ENCODE measurements around the gene KLRK1.
"Not testable (repeated sequence)": the region's sequence is repeated elsewhere in the genome, so short reads cannot be mapped to it uniquely, and the experiment has no call there.

KLRK1 gene

GRCh38 chr12:10358969-10359368, 30.9 kb downstream of the KLRK1 start:
- TF ChIP-seq ZNF274 (IDR thresholded peaks at IDR 0.05; ENCODE audit: low read depth, low read length): no peak
- no peak overlapping the region for H3K4me3 ChIP-seq (ENCODE audit: low read length)

- H3K4me3 ChIP-seq (ENCODE audit: low read length): no peak overlapping the region
- TF ChIP-seq ZNF274 (IDR thresholded peaks at IDR 0.05; ENCODE audit: low read depth, low read length): no peak
Observed at GRCh38 chr12:10358131-10358530, 31.7 kb downstream of the KLRK1 start.

DNA sequence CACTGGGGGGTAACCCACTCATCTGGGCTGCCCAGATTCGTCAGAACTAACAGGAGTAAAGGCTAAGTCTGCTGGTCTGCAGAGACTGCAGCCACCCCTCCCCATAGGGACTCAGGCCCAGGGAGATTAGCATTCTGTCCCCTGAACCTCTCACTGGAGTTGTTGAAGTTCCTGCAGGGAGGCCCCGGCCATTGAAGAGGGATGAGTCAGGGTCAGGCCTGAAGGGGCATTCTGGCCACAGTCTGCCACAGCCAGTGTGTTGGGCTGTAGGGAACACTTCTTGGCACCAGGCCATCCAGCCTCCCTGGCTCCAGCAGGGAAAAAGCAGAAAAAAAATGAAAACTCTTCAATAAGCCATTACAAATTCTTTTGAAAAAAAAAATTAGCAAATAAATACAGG, 35.3 kb downstream of the KLRK1 start:
- TF ChIP-seq ZNF274 (IDR thresholded peaks at IDR 0.05; ENCODE audit: low read depth, low read length): no peak
- H3K4me3 ChIP-seq (ENCODE audit: low read length): no peak overlapping the region

GRCh38 chr12:10354071-10354470, 35.8 kb downstream of the KLRK1 start:
- no peak for TF ChIP-seq ZNF274 (IDR thresholded peaks at IDR 0.05; ENCODE audit: low read depth, low read length)
- H3K4me3 ChIP-seq (ENCODE audit: low read length): no peak overlapping the region

DNA sequence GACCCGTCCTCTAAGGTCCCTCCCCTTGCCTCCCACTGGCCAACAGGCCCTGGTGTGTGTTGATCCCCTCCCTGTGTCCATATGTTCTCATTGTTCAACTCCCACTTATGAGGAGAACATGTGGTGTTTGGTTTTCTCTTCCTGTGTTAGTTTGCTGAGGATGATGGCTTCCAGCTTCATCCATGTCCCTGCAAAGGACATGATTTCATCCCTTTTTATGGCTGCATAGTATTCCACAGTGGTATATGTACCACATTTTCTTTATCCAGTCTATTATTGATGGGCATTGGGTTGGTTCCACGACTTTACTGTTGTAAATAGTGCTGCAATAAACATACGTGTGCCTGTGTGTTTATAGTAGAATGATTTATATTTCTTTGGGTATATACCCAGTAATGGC, 38.4 kb downstream of the KLRK1 start:
- not testable (repeated sequence) for H3K4me3 ChIP-seq (ENCODE audit: low read length)

GRCh38 chr12:10341892-10342509, 47.8 kb downstream of the KLRK1 start:
- H3K4me3 ChIP-seq (ENCODE audit: low read length): no peak overlapping the region
- no peak for TF ChIP-seq ZNF274 (IDR thresholded peaks at IDR 0.05; ENCODE audit: low read depth, low read length)

GRCh38 chr12:10340946-10341345, 48.9 kb downstream of the KLRK1 start:
- not testable (repeated sequence) for H3K4me3 ChIP-seq (ENCODE audit: low read length)

GRCh38 chr12:10339053-10339840, 50.6 kb downstream of the KLRK1 start:
- no peak for TF ChIP-seq ZNF274 (IDR thresholded peaks at IDR 0.05; ENCODE audit: low read depth, low read length)
- no peak overlapping the region for H3K4me3 ChIP-seq (ENCODE audit: low read length)

DNA sequence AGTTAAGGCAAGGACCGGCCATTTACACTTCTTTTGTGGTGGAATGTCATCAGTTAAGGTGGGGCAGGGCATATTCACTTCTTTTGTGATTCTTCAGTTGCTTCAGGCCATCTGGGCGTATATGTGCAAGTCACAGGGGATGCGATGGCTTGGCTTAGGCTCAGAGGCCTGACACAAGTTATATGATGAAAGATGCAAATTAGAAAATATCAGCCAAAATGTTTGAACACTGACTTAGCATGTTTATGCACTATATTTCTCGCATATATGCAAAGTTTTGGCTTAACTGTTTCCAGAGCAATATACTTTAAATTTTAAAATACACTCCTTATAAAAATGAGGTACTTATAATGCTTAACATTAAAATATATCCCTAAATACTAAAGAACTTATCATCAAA, 51.4 kb downstream of the KLRK1 start:
- not testable (repeated sequence) for H3K4me3 ChIP-seq (ENCODE audit: low read length)

- H3K4me3 ChIP-seq (ENCODE audit: low read length): not testable (repeated sequence)
Observed at GRCh38 chr12:10336196-10336595, 53.6 kb downstream of the KLRK1 start.

GRCh38 chr12:10331642-10332239, 58.1 kb downstream of the KLRK1 start:
- no peak for TF ChIP-seq ZNF274 (IDR thresholded peaks at IDR 0.05; ENCODE audit: low read depth, low read length)
- no peak overlapping the region for H3K4me3 ChIP-seq (ENCODE audit: low read length)

DNA sequence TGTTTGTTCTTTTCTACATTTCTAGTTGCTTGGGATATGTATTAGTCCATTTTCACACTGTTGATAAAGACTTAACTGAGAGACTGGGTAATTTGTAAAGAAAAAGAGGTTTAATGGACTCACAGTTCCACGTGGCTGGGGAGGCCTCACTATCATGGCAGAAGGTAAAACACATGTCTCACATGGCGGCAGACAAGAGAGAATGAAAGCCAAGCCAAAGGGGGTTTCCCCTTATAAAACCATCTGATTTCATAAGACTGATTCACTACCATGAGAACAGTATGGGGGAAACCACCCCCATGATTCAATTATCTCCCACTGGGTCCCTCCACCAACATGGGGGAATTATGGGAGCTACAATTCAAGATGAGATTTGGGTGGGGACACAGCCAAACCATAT, 61.1 kb downstream of the KLRK1 start:
- not testable (repeated sequence) for H3K4me3 ChIP-seq (ENCODE audit: low read length)

Measured in GM08714 (cell line).